HG03565 (cell line): ENCODE results near the gene POLE3.
"Not testable (repeated sequence)": the region's sequence is repeated elsewhere in the genome, so short reads cannot be mapped to it uniquely, and the experiment has no call there.

Experiments used
- ATAC-seq: cut with Tn5 transposase; IDR thresholded peaks from one replicate; pipeline ENCODE4 v1.9.1; 2021; ENCODE audit warnings: mild to moderate bottlenecking, moderate library complexity; ENCODE audit not compliant: unreplicated experiment

POLE3 gene

DNA sequence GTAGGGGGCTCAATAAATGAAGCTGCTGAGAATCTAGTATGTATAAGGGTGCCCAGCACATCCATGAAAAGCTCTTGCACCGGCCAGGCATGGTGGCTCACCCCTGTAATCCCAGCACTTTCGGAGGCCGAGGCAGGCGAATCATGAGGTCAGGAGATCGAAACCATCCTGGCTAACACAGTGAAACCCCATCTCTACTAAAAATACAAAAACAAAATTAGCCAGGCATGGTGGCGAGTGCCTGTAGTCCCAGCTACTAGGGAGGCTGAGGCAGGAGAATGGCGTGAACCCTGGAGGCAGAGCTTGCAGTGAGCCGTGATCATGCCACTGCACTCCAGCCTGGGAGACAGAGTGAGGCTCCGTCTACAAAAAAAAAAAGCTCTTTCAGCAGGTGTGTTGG lies 4.1 kb downstream of the POLE3 start:
- not testable (repeated sequence) for ATAC-seq

DNA sequence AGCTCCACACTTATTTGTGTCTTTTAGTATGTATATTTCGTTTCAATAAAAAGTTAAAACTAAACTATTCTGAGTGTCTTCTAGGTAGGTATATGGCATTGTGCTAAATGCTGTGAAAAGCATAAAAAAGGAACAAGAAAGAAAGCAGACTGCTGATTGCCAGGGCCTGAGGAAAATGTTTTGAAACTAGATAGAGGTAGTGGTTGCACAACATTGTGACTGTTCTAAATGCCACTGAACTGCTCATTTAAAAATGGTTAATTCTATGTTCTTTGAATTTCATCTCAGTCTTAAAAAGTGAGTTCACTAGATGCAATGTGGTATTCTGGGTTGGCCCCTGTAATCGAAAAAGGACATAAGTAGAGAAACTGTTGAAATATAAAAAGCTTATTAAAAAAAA lies 6.8 kb downstream of the POLE3 start:
- no peak for ATAC-seq

DNA sequence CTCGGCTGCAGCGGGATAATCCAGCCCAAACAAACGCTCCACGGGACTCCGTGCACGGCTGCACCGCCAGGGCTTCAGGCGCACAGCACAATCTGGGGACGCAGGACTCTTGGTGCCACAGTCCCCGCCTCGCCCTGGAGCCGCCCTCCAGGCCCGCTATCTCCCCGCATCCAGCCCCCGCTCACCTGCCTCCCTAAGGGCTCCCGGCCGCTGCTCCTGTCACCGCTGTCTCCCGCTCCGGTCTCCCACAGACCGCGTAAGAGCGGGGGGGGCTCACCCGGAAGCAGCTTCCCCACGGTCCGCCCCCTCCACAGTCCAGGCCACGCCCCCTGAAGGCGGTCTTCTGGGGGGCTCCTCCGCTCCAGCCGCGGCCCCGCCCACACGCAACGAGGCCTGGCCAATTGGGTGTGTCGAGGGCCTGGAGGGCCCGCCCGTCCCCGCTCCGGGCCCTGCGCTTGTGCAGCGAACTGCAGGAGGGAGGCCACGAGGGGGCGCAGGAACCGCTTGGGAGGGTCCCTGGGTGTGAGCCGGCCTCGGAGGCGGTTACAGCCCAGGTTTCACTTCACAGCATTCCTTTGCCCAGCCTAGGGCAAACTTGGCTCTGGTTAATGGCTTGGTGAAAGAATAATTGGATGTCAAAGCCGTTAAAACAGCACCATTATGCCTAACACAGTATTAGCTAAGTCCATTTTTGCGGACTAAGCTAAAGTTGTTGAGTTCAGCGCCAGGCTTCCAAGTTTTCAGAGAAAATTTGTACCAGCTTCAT lies 9.3 kb downstream of the POLE3 start, which contains the start of gene ALAD:
TSS of gene ALAD (minus strand) at position 258 of the 766 bp plus-strand sequence. CDS start 7,725 bp downstream, outside the sequence.
- peak; percentile 98 for ATAC-seq

DNA sequence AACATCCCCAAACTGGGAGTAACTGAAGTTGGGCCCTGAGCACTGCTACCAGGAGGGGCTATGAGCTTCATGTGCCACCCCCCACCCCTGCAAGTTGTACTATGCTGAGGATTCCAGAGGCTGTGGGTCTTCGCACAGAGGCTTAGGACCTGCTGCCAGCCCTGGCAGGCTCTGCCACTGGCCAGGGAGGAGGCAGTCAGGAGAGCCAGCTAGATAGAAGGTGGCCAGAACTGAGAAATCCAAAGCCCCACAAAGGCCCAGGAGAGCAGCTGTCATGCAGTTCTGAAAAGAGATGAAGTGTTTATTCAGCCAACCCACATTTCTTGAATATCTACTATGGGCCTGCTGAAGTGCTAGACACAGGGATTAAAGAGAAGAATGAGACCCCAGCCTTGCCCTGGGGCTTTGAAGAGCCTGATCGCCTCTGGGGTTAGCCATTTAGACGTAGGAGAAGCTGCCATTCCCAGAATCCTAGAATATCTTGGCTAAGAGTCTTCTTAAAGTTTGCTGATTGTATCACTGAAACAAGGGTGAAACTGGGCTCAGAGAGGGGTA lies 10.8 kb downstream of the POLE3 start:
- ATAC-seq = no peak

DNA sequence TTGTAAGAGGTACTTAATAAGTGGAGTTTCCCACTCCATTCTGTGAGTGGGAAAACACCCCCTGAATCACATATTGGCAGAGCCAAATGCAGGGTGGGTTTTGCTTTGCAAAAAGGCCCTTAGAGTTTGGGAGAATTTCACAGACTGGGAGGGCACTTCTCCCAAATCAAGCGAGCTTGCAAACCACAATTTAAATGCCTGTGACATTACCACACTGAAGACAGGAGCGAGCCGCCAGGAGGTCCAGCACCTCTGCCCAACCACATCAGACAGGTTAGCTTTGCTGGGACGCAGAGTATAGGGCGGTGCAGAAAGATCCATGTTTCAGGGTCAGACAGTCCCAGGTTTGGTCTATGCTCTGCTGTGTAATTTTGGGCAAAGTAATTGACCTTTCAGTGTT lies 11.7 kb downstream of the POLE3 start:
- no peak for ATAC-seq

DNA sequence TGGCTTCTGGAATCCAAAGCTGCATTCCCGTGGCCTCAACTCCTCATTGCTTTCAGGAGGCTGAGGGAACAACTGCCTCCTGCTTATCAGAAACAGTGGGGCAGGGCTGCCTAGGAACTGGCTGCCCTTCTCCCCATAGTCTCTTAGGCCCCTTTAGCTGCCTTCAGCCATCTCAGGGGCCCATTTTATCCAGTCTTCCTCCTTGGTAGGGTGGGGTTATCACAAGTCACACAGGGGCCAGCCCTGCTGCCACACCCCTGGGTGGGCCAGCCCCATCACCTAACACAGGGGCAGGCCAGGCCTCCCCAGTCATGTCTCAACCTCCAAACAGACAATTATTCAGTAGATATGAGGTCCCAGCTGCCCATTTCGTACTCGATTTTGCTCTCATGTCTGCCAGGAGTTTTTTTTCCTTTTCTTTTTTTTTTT lies 13.3 kb downstream of the POLE3 start:
- no peak for ATAC-seq

DNA sequence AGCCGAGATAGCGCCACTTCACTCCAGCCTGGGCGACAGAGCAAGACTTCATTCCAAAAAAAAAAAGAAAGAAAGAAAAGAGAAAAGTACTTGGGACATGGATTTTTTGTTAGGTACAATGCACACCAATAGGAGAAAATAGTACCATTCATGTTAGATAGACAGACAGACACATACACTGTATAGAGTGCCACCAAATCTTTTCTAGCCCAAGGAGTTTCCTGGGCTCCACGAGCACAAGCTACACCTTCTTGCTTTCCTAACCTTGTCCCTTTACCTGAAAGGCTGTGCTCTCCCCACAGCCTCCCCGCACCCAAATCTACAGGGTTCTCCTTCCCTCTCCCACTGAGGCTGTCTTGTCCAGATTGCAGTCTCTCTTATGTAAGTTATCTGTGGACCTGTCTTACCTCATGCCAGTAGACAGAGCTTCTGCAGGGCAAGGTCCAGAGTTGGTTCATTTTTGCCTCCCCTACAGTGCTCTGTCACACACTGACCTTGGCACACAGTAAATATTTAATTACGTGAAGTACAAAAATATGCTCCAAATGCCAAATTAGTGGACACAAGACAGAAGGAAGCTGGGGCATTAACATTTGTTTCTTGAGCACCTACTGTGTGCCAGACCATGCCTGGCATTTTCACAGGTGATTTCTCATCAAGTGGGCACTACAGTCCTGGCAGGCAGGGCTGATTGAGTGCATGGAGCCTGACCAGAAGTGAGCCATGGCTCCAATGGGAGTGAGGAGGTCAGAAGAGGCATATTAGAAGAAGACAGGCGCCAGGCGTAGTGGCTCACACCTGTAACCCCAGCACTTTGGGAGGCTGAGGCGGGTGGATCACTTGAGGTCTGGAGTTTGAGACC lies 15.2 kb downstream of the POLE3 start:
- no peak for ATAC-seq

DNA sequence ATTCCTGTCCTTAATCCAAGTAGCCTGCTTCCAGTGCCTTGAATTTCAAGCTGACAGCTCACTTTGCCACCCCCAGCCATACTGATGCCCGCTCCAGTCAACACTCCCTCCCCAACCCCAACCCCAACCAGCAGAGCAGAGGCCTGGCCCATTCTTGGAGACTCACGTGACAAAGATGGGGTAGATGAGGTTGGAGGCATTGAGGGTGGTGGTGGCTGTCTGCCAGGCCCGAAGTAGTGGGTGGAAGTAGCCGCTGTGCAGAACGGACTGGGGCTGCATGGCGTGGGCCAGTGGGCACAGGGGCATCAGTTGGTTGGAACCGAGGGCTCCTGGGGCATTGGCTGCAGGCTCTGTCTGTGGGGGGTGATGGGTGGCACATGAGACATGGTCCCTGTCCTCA lies 17.2 kb downstream of the POLE3 start:
- no peak for ATAC-seq

DNA sequence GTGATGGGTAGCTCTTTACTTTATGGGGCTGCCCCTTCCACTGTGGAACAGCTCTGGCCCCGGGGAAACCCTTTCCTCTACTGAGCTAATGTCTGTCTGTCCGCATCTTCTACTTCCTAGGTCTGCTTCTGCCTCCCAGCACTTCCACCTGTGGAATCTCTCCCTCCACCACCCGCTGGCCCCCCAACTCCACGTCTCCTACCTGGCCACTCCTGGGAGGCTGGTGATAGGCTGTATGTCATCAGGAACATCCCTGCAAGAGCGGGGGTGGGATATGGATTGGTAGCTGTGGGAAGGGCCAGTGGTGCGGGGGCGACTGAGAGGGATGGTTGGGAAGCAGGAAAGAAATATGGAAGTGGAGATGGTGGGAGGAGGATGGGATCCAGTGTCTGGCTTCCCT lies 18.6 kb downstream of the POLE3 start:
- no peak for ATAC-seq

DNA sequence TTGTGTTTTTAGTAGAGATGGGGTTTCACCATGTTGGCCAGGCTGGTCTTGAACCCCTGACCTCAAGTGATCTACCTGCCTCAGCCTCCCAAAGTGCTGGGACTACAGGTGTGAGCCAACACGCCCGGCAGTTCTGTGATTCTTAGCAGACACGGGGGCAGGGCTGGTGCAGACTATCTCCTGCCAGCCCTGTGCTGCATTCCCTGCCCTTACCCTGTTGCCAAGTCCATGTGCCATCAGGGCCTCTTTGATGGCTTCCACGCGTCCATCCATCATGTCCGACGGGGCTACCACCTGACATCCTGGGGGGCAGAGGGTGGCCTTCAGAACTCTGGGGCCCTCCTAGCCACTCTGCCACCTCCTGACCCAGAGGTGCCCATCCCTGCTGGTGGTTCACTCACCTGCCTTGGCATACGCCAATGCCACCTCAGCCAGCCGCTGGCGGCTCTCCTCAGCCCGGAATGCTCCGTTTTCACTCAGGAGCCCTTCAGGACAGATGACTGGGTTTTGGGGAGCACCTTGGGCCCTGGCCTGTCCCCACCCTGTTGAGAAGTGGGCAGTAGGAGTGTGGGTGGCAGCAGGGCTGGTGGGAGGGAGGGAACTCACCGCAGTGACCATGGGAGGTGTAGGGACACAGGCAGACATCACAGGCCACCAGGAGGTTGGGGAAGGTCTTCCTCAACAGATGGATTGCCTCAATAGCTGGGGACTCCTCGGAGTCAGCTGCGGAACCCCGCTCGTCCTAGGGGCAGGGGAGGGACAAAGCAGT lies 20.1 kb downstream of the POLE3 start:
- ATAC-seq = no peak

DNA sequence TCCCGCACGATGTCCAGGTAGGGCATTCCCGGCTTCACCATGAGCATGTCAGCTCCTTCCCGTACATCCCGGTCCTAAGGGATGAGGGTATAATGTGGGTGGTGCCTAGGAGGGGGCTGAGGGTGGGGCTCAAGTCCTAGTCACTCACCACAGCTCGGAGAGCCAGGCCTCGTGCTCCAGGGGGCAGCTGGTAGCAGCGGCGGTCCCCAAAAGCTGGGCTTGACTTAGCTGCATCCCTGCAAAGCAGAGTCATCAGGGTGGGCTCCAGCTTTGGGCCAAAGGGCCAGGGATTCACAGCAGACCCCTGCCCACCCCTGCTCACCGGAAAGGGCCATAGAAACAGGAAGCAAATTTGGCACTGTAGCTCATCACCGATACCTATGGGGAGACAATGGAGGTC lies 21.0 kb downstream of the POLE3 start:
- ATAC-seq = no peak

DNA sequence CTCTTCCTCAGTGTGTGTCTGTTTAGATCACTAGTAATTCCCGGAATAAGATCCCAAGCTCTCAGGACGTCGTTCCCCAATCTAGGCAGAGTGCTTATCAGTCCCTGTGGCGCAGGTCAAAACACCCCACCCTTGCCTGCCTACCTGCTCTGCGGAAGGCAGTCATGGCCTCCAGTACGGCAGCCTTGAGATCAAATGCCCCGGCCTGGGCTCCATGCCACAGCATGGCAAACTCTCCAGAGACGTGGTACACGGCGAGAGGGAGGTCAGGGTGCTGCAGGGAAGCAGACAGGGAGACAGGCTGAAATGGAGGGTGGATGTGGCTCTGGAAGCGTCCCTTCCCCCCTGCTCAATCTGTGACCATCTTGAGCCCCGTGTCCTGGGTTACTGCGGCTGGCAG lies 21.6 kb downstream of the POLE3 start:
- no peak for ATAC-seq

DNA sequence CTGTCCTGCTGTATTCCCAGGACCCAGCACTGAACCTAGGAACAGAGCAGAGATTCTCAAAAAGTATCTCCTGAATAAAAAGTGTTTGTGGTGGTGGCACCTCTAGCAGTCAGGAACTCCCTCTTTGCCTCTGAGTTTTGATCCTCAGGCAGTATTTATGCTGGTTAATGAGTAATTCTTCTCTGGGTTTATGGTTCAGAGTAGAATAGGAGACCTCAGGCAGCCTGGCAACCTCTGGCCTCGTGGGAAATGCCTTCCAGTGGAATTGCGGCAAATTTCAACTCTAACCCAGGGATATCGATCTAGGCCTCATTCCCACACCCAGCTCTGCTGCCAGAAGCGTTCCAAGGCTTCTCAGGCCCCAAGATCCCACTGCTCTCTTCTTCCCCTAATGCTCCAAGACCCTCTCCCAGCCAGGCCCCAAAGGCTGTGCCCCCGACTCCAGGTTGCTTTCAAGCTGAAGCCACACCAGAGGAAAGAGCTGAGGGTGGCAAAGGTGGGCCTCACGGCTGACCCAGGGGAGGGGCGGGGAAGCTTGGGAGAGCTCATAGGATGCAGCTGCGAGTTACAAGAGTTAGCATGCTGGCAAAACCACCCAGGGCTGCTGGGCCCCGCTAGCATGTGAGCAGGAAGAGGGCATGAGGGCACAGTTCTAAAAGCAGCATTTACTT lies 22.8 kb downstream of the POLE3 start:
- no peak for ATAC-seq

DNA sequence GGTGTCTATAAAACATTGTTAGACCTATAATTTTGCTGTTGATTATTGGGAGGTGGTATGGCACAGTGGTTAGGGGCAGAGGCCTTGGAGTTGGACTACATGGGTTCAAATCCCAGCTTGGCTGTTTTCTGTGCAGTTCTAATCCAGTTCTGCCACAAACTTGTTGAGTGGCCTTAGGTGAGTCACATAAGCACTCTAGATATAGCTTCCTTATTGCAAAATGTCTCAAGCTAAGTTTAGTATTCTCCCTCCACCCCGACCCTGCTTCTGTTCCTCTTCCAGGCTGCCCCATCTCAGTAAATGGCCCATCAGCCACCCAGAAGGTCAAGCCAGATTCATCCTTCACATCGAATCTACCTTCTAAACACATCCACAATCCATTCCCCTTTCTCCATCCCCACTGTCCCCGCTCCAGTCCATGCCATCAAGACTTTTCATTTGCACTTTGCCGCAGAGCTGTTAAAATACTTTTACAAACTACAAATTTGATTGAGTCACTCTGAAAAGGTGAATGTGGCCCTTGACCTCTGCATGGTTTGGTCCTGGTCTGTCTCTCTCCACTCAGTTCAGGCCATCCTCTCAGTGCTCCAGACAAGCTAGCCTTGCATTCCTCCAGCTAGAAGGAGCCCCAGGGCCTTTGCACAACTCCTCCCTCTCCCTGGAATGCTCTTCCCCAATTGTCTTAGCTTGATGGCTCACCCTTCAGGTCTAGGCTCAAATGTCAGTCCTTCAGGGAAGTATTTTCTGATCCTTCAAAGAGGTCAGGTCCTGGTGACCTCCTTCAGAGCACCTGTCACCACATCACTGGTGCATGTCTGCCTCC lies 23.7 kb downstream of the POLE3 start:
- ATAC-seq = no peak

DNA sequence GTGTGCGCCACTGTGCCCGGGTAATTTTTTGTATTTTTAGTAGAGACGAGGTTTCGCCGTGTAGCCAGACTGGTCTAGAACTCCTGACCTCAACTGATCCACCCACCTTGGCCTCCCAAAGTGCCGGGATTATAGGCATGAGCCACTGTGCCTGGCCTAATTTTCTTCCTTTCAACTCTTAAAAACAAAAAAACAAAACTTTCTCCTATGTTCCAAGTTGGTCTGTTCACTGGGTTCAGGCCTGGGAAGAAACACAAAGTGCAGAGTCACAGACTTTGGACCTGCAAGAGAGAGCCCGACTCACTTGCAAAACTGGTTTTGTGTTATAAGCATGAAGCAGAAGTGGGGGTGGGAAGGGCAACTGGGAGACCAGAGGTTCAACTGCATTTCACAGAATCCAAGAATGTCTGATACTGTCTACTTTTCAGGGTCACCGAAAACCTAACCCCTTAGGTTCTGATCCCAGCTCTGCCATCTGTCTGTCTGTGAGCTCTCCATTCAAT lies 28.5 kb downstream of the POLE3 start:
- no peak for ATAC-seq

DNA sequence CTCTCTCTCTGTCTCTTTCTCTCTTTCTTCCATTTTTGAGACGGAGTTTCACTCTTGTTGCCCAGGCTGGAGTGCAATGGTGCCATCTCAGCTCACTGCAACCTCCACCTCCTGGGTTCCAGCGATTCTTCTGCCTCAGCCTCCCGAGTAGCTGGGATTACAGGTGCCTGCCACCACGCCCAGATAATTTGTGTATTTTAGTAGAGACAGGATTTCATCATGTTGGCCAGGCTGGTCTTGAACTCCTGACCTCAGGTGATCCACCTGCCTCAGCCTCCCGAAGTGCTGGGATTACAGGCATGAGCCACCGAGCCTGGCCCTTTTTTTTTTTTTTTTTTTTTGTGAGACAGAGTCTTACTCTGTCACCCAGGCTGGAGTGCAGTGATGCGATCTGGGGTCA lies 29.0 kb downstream of the POLE3 start:
- not testable (repeated sequence) for ATAC-seq

DNA sequence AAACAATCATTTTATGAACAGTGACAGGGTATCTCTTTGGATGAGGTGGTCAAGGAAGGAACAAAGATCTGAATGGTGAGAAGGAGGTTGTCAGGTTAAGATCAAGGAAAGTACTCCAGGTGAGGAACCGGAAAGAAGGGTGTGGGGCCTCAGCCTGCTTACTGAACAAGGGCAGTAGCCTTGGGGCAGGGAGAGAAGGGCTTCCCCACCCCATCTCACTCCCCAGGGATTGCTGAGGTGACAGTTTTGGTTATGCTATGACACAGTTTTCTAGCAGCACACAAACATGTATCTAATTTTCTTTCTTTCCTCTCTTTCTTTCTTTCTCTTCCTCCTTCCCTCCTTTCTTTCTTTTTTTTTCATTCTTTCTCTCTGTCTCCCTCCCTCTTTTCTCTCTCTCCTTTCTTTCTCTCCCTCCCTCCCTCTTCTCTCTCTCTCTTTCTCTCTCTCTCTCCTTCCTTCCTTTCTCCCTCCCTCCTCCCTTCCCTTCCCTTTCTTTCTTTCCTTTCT lies 29.6 kb downstream of the POLE3 start:
- ATAC-seq = peak; percentile 48

DNA sequence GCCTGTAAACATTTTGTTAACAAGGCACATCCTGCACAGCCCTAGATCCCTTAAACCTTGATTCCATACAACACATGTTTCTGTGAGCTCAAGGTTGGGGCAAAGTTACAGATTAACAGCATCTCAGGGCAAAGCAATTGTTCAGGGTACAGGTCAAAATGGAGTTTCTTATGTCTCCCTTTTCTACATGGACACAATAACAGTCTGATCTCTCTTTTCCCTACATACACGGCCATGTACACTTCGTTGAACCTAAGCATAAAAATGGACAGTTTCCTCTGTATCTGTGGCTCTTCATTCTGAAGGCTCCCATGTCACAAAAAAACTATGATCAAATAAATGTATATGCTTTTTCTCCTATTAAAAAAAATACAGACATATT lies 30.7 kb downstream of the POLE3 start:
- not testable (repeated sequence) for ATAC-seq
